Caki2 (cell line): ENCODE measurements around the gene BICD1. TPM values are rescaled to one million over a fixed set of nuclear protein-coding genes. Genes with fewer than 3 reads are reported as not detected.

Experiments
- DNase-seq: peaks from one replicate; pipeline ENCODE4 v3.0.0-alpha.2; 2015; ENCODE audit warnings: low read depth
- in situ Hi-C: cut with HindIII; loops from 2 replicates; pipeline ENCODE4 v1.10.0; 2016; ENCODE audit warnings: low sequenced_read_pairs, low pct_unique_long_range_greater_than_20kb, mixed read lengths
- total RNA-seq: library from RNA; depleted of rRNA; stranded (reverse); fragments of >200 nt; shearing (Covaris generic); gene quantifications from 2 replicates; pipeline ENCODE4 v1.2.3, GENCODE V29; 2014; ENCODE audit warnings: low replicate concordance

BICD1 gene
- total RNA-seq, 1 experiment from 2014 or later, result 11.1 TPM

- in situ Hi-C loops, result loop anchor here (10.0 kb wide), 1 partner anchor 260 kb away; no protein-coding TSS in a partner anchor
Observed at GRCh38 chr12:32334371-32334777, 227.7 kb downstream of the BICD1 start.

GRCh38 chr12:32336261-32336660 lies 229.6 kb downstream of the BICD1 start:
- no peak for DNase-seq
- in situ Hi-C loops, result loop anchor here (10.0 kb wide), 1 partner anchor 261 kb away; no protein-coding TSS in a partner anchor

More at GRCh38 chr12:32334371-32334777, 227.7 kb downstream of the BICD1 start:
- no peak for DNase-seq

DNA sequence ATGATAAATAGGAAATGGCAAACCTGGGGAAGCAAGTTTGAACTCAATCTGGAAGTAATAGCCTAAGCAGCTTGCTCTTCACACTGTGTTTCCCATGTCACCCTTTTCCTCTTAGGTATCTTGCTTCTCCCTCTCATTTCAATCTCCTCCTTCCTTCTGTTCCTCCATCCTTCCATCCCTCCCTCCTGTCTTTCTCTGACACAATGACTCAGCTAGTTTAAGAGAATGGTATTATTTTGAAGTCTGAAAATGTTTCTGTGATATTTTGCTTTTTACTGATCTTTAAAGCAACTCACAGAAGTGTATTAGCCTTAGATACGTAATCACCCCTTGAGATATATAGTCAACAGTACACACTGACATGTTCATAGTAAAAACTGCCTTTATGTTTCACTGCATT lies 236.8 kb downstream of the BICD1 start:
- no peak for DNase-seq
- in situ Hi-C loops, result no loop called here

- no peak for DNase-seq
- in situ Hi-C loops, result no loop called here
Observed at GRCh38 chr12:32344047-32344446, 237.4 kb downstream of the BICD1 start.

GRCh38 chr12:32353540-32353939 lies 246.9 kb downstream of the BICD1 start:
- in situ Hi-C loops, result no loop called here

DNA sequence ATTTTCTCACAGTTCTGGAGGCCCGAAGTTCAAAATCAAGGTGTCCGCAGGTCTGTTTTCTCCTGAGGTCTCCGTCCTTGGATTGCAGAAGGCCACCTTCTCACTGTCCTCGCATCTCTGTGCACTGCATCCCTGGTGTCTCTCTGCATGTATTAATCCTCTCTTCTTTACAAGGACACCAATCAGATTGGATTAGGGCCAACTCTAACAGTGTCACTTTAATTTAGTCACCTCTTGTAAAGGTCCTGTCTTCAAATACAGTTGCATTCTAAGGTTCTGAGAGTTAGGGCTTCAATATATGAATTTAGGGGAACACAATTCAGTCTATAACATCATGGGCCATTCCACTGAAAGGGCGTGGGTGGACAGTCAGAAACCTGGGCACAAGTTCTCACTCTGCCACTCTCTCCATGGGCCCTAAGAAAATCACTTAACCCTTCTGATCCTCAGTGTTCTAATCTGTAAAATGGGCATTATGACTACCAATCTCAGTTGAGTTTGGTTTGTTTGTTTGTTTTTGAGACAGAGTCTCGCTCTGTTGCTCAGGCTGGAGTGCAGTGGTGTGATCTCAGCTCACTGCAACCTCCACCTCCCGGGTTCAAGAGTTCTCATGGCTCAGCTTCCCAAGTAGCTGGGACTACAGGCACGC lies 251.1 kb downstream of the BICD1 start:
- in situ Hi-C loops, result no loop called here
- no peak for DNase-seq

More at GRCh38 chr12:32353540-32353939, 246.9 kb downstream of the BICD1 start:
- DNase-seq, result no peak

DNA sequence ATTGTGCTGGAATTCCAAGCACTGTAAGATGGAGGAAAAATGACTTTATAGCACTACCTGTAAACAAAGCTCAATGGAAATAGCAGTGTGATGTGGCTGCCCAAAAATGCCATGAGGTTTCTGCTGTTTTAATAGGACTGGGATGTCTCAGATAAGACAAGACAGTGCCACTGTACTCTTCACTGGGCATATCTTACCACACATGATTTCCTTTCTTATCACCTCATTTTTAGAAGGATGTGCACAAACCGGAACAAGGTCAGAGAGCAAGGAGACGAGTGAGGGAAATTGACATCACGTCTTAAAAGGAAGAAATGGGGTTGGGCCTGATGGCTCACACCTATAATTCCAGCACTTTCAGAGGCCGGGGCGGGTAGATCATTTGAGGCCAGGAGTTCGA lies 254.3 kb downstream of the BICD1 start:
- no peak for DNase-seq
- in situ Hi-C loops, result no loop called here

DNA sequence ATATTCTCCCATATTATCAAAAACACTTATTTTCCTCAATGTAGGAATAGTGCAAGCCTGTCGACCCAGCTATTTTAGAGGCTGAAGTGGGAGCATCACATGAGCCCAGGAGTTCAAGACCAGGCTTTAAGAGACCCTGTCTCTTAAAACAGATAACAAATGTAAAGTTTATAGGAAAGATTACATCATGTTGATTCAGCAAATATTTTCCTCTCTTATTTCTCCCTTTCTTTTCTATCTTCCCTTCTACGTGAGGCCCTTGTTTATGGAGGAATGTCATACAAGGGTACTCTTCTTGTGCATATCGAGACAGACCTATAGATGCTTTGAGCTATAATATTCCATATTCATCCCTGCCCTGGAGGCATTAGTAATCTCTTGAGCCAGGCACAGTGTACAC lies 256.2 kb downstream of the BICD1 start:
- in situ Hi-C loops, result no loop called here
- no peak for DNase-seq

- peak; percentile 59 for DNase-seq
Observed at GRCh38 chr12:32365473-32366064, 258.9 kb downstream of the BICD1 start.

DNA sequence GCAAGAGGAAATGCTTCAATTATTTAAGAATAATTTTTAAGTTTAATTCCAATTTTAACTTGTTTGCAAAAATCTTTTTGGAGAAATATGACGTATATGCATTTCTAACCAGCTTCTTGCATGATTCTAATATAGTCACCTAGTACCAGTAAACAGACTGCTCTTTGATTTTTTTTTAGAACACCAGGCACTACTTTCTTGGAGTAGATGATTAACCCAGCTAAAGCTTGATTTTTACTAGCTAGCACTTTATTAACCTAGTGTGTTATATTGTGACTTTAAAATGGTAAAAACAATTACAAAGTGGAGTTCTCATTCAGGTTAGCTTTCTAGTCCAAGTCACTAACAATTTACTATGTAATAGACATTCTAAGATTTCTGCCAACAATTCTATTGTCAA lies 260.1 kb downstream of the BICD1 start:
- in situ Hi-C loops, result no loop called here
- no peak for DNase-seq

More at GRCh38 chr12:32365473-32366064, 258.9 kb downstream of the BICD1 start:
- in situ Hi-C loops, result no loop called here

GRCh38 chr12:32367381-32367780 lies 260.7 kb downstream of the BICD1 start:
- in situ Hi-C loops, result no loop called here
- no peak for DNase-seq

DNA sequence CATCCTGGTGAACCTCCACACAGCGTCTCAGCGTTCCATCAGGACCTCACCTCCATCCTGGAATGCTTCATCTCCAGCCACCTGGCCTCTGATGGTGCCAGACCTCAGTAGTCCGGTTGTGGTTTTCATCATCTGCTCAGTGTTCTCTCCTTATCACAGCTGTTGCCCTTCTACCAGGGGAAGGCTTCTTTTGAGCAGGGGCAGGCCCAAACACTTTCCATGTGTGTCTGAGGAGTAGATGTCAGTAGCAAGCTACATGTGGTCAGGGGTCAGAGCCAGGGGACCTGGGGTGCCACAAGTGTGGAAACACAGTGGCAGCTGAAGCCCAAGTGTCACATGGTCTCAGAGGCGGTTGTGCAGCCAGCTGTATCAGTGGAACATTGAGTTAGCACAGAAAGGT lies 262.6 kb downstream of the BICD1 start:
- no peak for DNase-seq
- in situ Hi-C loops, result no loop called here

DNA sequence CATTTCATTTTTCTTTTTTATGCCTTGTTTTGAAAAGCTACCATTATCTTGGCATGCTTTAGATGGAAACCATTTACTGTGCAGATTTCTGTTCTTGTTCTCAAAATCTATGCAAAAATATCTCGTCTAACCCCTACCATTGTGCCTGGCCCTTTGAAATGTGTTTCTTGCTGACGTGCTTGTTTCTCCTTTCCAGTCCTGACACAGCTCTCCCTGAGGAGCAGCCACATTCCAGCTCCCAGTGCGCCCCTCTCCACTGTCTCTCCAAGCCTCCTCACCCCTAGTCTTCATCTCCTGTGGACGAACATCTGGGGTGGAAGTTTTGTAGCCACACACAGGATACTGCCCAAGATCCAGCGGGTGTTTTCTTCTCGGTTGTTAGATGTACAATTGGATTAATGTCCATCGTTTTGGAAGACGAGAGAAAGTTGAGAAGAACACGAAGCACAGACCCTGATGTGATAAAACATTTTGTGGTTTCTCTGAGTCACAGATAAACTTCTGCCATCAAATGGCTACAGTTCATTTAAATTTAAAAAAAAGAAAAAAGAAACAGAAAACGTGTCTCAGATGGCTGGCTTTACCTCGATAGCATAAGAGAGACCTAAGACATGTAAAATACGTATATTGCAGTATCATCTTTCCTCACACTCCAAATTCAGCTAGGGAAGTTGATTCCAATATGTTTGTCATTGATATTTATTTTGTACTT lies 270.9 kb downstream of the BICD1 start:
- DNase-seq, result no peak

DNA sequence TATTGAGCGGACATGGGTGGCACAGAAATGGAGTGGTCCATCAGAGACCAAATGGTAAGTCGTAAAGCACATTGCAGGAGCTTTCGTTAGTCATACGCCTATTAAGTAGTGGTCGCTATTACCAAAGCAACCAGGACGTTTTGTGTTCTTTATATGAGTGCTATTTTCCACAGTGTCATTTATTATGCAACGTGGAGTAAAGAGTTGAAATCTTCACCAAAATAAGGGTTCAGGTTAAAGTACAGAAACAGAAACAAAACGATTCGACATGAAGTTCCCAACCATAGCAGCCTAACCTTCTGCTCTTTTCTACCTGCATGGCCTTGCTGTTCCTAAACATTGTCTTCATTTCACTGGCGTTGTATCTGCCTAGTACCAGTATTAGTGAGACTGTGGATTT lies 272.6 kb downstream of the BICD1 start:
- in situ Hi-C loops, result no loop called here
- DNase-seq, result no peak

More for the DNA sequence above, 270.9 kb downstream of the BICD1 start:
- in situ Hi-C loops, result no loop called here

- DNase-seq, result no peak
- in situ Hi-C loops, result no loop called here
Observed at GRCh38 chr12:32379667-32380066, 273.0 kb downstream of the BICD1 start.

- in situ Hi-C loops, result no loop called here
- DNase-seq, result no peak
Observed at GRCh38 chr12:32382226-32382625, 275.6 kb downstream of the BICD1 start.

- no peak for DNase-seq
- in situ Hi-C loops, result no loop called here
Observed at GRCh38 chr12:32390572-32391219, 284.0 kb downstream of the BICD1 start.

GRCh38 chr12:32395026-32395425 lies 288.4 kb downstream of the BICD1 start:
- no peak for DNase-seq
- in situ Hi-C loops, result no loop called here

- in situ Hi-C loops, result no loop called here
- DNase-seq, result no peak
Observed at GRCh38 chr12:32397696-32398095, 291.0 kb downstream of the BICD1 start.
